LNCAP (cell line): ENCODE results near the gene NTRK1.

Experiments
- CTCF ChIP-seq: fragments of 450-650 bp; IDR thresholded peaks from 2 replicates; pipeline ENCODE4 v1.5.1; 2017; ENCODE audit warnings: mild to moderate bottlenecking

The NTRK1 gene

DNA sequence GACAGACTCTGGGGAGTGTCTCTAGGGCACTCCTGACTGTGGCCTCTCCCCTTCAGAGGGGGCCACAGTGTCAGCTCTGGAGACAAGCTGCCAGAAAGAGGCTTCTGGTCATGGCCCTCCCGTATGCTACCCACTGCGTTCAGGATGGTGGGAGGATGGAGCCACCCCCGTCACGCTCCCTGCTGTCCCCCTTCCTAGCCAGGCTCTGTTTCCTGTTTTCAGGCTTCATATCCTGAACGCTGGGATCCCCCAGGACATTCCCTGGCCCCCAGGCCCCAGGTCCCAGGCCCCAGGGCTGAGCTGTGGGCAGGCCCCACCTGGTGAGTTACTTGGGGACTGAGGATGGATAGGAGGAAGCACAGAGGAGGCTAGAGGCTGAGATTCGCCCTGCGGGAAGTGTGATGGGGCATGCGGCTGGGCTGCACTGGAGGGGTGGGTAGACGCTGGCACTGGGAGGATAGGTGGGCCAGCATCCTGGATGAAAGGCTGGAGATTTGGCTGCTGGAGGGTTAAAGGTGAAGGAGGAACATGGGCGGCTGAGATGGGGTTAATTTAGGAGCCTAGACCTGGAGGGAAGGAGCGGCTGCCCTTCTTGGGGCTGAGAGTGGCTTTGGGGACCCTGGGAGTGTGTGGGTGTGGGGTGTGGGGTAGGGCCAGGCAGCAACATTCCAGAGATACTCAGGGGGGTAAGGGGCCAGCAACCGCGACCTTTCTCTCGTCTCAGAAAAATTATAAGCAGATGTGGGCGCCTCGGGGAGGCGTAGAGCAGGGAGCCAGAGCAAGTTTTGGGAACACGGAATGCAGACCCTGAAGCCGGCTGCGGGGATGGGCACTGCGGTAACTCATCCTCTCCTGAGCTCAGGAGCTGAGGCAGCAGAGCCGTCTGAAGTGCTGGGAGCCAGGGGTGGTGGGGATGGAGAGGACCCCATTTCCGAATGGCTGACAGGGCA is 41.6 kb downstream of the NTRK1 start:
- no peak for TF ChIP-seq CTCF

DNA sequence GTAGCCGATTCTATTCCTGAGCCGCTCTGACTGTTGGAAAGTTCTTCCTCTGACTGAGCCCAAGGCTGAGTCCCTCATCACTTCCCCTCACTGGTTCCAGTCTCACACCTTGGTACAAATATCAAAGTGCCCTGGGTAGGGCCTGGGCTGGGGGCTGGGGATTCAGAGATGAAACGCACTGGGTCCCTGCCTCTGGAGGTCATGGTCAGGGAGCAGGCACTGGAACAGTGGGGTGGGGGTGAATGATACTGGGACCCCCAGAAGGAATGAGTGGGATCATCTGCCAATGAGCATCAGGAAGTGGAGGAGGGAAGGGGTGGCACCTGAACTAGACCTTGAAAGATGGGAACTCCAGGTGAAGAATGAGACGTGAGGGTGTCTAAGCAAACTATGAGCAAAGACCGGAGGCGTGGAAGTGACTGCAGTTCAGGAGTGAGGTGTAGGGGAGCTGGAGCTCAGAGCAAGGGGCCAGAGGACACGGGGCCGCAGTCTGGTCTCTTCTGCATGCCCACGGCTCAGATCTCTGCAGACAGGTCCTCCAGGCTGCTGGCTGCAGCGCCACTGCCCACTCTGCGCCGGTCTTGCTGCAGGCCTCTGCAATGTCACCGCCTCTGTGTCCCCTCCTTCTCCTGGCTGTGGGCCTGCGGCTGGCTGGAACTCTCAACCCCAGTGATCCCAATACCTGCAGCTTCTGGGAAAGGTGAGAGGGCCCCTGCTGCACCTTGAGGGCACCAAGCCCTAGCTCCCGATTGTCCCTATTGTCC is 42.8 kb downstream of the NTRK1 start:
- TF ChIP-seq CTCF: no peak

DNA sequence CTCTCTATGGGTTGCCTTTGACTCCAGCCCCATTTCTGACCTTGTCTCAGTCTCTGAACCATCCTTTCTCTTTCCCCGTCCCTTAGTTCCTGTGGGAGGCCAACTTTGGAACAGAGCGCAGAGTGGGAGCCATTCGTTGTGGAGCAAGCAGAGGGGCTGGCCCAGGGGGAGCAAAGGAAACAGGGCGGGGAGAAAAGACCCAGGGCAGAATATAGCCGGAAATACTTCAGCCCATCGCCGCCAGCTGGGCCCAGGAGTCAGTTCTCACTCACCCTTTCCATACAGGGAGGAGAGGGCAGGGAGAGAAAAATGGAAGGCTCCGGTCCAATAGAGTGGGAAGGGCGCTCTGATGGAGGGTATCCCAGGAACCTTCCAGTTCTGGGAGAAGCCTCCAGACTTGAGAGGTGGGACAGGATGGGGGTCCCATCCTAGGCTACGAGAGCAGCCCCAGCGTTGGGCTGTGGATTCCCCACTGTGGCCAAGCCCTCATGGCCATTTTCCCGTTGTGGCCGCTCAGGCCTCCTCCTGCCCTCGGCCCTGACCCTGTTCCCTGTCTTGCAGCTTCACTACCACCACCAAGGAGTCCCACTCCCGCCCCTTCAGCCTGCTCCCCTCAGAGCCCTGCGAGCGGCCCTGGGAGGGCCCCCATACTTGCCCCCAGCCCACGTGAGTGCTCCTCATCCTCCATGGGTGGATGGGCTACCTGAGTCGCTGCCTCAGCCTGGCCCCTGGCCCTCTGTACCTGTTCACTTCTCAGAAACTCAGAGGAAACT is 43.7 kb downstream of the NTRK1 start:
- no peak for TF ChIP-seq CTCF

GRCh38 chr1:156905176-156905575 is 44.5 kb downstream of the NTRK1 start:
- TF ChIP-seq CTCF: no peak

GRCh38 chr1:156905651-156906050 is 45.0 kb downstream of the NTRK1 start:
- TF ChIP-seq CTCF: no peak

GRCh38 chr1:156906206-156906906 is 45.7 kb downstream of the NTRK1 start:
- TF ChIP-seq CTCF: no peak

GRCh38 chr1:156908541-156908940 is 47.9 kb downstream of the NTRK1 start:
- no peak for TF ChIP-seq CTCF
